ENCODE measurements around the gene UBTF.

UBTF gene

DNA sequence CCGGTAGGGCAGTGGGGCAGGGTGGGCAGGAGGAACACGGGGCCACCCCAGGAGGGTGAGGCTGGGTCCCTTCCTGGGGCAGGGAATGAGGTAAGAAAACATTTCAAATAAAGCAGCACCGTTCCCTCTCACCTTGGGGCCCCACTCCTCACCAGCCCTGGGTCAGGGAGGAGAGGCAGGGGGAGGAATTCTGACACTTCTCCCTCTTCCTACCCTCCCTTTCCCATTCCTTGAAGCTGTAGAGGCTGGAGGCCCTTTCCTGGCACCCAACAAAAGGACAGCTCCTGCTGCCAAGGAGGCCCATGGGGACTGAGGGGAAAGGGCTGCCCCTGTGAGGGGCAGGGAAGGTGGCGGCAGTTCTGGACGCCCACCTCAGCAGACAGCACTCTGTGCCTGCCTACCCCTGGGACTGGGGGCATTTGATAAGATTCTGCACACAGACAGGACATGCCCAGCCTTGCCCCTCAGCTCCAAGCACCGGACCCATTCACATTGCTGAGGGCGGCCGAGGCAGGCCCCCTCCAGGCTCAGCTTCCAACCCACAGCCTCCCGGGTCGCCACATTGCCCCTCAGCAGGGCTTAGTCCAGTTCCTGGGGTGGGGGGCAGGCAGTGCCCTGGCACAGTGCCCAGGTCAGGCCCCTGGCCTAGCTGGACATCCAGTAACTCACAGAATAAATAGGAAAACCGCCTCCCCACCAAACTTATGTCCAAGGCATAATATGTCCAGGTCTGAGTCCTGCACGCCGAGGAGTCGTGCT, 26.0 kb downstream of the UBTF start:
- no peak for DNase-seq

DNA sequence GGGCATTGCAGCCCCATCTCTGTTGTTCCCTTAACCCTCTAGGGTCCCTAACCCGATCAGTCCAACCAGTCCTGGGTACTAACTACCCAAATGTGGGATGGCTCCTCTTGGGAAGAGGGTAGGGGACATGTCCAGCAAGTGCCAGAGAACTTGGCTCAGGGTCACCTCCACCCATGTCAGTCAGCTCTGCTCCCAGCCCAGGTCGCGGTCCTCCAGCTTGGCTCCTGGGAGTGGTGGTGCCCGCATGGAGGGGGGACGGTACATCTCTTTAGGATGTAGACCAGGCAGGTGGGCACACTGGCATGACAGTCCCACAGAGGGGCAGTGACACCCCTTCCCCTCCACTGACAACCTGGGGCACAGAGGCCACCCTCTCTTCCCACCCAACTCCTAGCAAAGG, 26.7 kb downstream of the UBTF start:
- no peak for DNase-seq

DNA sequence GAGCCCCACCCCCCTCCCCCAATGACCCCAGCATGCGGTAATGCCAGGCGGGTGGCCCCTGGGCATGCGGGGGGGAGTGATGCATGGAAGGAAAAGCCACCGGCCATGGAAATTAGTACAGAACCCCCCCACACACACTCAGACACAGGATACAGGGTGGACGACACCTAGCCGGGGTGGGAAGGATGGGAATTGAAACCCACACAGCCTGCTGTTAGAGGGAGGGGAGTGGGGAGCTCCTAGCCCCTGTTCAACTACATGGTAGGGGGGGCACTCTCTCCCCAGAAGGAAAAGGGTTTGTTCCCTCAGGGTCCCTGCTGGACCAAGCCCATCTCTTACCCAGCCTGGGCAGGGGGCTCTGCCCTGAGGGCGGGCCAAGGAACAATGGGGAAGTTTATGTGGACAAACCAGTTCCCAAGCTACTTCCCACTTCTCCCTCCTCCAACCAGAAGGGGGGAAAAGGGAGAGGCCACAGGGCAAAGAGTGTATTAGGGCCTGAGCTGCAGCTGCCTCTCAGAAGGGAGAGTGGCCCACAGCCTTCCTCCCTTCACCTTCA, 27.5 kb downstream of the UBTF start:
- no peak for DNase-seq

DNA sequence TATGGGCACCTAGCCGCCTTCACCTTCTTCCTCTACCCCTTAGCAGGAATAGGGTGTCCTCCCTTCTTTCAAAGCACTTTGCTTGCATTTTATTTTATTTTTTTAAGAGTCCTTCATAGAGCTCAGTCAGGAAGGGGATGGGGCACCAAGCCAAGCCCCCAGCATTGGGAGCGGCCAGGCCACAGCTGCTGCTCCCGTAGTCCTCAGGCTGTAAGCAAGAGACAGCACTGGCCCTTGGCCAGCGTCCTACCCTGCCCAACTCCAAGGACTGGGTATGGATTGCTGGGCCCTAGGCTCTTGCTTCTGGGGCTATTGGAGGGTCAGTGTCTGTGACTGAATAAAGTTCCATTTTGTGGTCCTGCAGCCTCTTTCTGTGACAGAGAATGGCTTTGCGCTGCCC, 28.1 kb downstream of the UBTF start:
- DNase-seq, result no peak

DNA sequence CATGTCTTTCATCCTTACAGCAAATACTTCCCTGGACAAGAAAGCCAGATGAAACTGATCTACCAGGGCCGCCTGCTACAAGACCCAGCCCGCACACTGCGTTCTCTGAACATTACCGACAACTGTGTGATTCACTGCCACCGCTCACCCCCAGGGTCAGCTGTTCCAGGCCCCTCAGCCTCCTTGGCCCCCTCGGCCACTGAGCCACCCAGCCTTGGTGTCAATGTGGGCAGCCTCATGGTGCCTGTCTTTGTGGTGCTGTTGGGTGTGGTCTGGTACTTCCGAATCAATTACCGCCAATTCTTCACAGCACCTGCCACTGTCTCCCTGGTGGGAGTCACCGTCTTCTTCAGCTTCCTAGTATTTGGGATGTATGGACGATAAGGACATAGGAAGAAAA, 29.0 kb downstream of the UBTF start:
- DNase-seq, result no peak

DNA sequence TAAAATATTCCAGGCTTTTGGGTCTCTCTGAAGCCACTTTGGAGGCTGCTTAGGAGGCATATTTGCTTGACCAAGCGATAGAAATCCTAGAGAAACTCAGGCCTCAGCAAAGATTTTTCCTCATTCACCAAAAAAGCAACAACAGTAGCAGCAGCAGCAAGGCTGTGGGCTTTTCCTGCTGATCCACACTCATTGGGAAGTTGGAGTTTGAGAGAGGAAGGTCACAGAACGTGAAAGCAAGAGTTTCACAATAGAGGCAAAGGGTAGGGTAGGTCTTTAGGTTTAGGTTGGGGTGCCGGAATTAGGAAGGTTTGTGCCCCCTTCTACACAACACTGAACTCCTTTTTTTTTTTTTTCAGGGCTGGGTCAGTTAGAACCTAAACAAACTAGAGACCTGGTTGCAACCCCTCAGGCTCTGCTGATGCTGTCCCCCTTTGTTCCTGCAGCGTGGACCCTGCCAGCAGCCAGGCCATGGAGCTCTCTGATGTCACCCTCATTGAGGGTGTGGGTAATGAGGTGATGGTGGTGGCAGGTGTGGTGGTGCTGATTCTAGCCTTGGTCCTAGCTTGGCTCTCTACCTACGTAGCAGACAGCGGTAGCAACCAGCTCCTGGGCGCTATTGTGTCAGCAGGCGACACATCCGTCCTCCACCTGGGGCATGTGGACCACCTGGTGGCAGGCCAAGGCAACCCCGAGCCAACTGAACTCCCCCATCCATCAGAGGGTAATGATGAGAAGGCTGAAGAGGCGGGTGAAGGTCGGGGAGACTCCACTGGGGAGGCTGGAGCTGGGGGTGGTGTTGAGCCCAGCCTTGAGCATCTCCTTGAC, 30.7 kb downstream of the UBTF start:
- DNase-seq, result no peak

DNA sequence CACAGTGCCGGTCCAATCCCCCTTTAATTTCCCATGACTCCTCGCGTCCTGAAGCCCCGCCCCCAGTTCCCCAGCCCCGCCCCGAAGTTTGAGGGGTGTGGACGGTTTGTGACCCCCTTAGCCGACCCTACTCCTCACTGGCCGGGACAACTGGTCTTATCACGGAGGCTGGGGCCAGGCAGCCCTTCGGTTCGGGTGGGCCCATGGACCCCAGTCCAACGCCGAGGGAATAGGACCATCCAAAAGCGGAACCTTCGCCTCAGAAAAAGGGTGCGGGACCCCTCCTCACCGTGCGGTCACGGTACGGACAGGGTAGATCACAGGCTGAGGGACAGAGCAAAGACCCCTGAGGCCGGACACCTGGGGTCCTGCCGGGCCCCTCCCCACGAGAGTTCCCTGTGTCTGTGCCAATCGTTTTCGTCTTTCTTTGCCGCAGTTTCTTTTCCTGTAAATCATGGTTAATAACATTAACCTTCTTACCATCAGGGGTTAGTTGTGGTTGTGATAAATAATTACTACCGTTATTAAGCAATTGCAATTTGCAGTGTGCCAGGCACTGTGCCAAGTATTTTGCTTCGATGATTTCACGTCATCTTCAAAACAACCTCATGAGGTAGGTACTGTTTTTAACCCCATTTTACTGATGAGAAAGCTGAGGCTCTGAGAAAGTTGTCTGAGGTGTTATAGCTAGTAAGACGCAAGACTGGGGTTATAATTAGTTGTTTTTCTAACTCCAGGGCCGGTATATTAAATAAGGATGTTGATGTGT, 32.2 kb downstream of the UBTF start:
- no peak for DNase-seq

DNA sequence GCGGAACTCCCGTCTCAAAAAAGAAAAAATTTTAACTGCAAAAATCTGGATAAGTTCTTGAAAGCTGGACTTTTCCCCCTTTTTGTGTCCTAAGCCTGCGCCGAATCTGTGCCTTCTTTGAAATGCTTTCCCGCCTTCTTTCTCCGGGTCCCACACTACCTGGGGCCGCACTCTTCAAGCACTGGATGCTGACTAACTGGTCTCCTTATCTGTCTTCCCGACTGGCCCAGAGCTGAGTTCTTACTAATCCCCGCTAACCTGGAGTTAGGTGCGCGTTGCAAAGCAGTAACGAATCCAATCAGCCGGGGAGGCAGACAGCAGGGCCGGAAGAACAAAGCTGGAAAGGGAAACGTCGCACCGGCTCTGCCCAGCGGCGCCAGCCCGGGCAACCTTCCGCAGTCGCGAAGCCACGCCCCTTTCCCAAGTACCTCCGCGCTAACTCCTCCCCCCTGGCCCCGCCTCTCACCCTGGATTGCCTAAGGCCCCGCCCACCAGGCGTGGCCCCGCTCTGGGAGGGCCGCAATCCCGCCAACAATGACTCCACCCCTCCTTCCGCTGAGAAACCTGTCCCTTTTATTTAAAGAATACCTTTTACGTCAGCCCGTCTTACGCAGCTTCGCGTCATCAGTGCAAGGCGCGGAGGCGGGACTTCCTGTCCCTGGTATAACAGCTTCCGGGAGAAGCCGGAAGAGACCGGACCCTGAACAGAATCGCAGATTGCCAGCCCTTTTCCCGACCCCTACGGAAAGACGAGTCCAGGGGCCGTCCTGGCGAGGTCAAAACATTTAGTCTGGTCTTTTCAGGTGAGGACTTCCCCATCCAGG, 33.0 kb downstream of the UBTF start, which contains the start of gene TMUB2:
TMUB2 (plus strand) TSS at position 666 of the 824 bp plus-strand sequence. CDS start 737 bp downstream, outside the sequence.
- DNase-seq, result peak; percentile 100

DNA sequence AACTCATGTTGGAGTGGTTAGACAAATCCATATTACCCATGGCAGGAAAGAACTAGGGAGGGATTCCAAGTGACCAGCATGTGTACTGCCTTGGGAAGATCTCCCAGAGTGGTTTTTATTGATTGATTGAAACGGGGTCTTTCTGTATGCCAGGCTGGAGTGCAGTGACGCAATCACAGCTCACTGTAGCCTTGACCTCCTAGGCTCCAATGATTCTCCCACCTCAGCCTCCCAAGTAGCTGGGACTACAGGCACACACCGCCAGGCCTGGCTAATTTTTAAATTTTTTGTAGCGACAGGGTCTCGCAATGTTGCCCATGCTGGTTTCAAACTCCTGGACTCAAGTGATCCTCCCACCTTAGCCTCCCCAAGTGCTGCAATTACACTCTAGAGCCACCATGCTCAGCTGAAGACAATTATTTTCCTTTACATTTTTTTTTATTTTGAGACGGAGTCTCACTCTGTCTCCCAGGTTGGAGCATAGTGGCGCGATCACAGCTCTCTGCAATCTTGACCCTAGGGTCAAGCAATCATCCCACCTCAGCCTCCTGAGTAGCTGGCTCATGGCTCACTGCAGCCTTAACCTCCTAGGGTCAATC, 35.2 kb downstream of the UBTF start:
- DNase-seq, result no peak

DNA sequence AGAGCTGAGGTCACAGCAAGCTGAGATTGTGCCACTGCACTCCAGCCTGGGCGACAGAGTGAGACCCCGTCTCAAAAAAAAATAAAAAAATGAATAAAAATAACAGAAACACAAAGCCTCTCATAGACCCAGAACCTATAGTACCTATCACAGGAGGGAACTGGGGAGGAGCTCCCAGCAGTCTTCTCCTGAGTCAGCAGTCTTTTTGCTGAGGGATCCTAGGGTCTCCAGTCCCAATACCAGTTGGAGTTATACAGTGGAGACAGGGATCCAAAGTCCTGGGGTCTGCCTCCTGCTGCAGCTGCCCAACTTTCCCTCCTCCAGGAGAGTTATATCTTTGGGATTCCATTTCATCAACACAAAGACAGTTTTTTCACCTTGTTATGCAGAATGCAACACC, 36.5 kb downstream of the UBTF start:
- DNase-seq, result no peak

DNA sequence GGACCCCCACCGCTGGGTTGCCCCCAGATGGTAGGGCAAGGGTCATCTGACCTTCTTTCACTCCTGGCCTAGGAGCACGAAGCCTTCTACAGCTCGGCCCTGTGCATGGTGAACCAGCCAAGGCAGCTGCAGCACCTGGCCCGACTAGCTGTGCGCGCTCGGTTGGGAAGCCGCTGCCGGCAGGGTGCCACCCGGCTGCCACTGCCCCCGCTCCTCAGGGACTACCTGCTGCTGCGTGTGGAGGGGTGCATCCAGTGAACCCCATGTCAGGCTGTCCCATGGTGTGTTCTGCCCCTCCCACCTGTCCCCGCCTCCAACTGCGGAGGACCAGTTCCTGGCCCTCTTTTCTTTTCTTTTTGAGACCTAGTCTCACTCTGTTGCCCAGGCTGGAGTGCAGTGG, 41.3 kb downstream of the UBTF start:
- DNase-seq, result no peak

DNA sequence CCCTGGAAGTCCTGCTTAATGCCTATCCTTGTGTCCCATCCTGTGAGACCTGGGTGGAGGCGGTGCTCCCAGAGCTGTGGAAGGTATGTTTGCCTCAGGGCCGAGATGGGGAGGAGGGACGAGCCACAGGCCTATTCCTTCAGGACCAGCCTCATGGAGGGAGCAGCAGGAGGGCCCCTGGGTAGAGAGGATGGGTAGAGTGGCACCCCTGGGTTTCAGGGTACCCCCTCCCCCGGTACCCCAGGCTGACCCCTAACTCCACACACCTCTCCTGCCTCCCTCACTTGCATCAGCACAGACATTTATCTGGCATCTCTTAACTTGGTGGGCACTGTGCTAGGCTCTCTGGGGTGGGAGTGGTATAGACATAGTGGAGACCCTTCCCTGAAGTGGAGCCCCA, 41.8 kb downstream of the UBTF start:
- no peak for DNase-seq

DNA sequence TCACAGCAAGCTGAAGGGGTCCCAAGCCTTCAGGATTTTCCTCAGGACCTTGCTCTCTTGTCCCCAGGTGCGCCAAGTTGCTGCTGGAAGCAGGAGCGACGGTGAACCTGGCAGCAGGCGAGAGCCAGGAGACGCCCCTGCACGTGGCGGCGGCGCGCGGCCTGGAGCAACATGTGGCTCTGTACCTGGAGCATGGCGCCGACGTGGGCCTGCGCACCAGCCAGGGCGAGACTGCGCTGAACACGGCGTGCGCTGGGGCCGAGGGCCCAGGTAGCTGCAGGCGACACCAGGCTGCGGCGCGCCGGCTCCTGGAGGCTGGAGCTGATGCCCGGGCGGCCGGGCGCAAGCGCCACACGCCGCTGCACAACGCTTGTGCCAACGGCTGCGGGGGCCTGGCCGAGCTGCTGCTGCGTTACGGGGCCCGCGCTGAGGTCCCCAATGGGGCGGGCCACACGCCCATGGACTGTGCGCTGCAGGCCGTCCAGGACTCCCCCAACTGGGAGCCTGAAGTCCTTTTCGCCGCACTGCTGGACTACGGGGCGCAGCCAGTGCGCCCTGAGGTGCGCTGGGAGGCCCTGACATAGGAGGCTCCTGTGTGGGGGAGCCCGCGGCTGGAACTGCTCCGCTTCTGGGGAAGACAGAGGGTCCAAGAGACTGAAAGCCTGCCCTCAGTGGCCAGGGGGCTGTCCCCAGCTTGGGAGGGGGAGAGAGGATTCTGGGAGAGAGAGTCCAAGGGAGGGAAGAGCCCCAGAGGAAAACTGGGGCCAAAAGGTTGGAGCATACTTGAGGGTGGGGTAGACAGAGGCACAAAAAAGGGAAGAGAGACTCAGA, 42.6 kb downstream of the UBTF start:
- no peak for DNase-seq

DNA sequence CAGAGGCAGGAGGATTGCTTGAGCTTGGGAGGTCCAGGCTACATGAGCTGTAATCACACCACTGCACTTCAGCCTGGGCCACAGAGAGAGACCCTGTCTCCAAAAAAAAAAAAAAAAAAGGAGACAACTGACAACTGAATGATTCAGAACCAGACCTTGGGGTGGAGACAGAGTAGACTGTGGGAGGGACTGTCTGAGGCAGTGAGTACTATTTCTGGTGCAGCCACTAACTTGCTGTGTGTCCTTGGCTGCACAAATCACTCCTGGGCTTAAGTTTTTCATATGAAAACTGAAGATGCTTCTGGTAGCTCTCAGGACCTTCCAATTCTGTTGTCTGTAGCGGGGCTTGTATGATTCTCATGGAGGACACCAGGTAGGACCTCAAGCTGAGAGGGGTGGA, 43.2 kb downstream of the UBTF start:
- DNase-seq, result no peak

DNA sequence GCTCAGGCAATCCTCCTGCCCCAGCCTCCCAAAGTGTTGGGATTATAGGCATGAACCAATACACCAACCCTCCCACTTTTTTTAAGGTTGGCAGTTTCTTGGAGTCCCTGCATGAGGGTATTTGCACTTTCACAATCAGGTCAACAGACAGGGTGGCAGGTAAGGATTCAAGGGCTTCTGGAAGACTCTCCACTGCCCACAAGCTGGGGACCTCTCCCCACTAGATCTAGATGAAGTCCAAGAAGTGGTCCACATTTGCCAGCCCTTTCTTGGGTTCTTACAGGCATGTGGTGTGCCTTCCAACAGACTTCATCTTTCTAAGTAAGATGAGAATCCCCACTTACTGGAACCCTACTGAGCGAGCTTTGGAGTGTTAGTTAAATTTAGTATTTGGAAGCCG, 45.0 kb downstream of the UBTF start:
- DNase-seq, result no peak

DNA sequence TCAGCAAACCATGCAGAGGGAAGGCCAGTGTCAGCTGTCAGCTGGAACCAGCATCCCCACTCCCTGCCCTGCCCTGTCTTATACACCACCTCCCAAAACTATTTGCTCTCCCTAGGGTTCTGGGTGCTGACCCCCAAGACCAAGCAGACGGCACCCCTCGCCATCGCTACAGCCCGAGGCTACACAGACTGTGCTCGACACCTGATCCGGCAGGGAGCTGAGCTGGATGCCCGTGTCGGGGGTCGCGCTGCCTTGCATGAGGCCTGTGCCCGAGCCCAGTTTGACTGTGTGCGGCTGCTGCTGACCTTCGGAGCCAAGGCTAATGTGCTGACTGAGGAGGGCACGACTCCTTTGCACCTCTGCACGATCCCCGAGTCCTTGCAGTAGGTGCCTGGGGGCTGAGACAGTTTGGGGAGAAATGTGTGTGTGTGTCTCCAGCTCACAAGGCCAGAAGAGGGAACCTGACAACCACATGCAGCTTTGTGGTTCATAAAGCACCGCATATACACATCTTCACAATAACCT, 47.5 kb downstream of the UBTF start:
- DNase-seq, result no peak

DNA sequence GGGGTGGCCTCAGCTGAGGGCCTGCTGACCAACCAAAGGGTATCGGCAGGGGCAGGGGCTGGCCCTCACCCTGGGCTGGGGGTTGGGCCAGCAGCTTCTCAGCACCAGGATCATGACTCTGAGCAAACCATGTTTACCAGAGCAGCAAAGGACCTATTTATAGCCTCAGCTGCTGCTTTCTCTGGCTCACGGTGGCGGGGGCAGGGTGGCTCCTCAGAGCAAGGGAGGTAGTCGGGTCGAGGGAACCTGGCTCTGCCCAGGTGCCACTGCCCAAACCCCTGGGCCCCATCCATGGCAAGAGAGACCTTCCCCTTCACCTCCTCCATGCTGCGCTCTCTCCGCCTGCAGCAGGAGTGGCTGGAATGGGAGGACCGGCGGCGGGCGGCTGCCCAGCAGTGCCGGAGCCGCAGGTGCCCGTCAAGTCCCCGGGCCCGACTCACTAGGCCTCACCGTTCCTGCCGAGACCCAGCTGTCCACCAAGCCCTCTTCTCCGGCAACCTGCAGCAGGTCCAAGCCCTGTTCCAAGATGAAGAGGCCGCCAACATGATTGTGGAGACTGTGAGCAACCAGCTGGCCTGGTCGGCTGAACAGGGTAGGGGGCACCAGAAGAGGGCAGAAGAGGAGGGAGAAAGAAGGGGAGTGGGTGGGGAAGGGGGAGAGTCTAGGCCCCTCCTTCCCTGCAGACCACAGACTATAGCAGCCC, 48.8 kb downstream of the UBTF start, which contains the start of gene ASB16:
ASB16 (plus strand) TSS at position 206 of the 703 bp plus-strand sequence; CDS start at position 292, 86 bp downstream.
- peak; percentile 8 for DNase-seq

DNA sequence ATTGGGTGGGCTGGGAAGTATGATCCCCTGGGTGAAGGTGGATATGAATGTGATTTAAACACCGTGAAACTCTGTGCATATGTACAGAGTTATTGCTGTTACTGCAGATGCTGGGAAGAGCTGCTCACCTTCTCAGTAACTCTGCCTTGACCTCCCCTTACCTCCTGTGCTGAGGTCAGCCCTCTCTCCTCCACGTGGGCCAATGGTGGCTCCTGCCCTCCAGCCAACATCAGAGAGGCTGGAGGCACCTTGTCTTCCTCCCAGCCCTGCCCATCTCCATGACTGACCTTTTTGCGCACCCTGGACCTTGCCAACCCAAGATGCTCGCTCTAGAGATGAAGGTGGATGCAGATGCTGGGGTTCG, 49.4 kb downstream of the UBTF start:
- no peak for DNase-seq

DNA sequence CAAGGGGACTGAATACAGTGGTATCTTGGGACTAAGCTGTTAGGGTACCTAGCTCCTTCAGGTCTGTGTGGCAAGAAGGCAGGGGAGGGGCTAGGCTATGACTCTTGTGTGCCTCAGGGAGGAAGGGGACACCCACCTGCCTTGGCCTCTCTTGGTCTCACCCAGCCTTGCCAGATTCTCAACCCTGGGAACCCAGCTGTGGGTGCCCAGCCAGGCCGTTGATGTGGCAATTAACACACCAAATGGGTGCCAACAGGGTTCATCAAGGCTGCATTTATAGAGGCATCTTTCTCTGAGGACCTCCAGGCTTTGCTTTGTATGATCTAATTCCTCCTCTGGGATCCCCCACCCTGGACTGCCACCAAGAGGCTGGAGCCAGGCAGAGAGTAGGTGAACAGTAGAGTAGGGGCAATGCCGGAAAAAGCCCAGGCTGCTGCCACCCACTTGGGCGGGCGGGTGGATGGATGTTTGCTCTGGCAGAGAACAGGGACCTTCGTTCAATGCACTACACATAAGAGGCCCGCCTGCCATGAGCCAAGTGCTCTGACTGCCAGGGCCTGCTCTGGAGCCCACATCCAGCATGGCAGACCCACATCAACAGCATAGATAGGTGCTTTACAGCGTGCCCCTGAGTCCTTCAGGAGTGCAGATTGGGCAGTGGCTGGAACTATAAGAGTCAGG, 52.2 kb downstream of the UBTF start:
- DNase-seq, result no peak
